ENCODE data around the gene PHF10.

DNA sequence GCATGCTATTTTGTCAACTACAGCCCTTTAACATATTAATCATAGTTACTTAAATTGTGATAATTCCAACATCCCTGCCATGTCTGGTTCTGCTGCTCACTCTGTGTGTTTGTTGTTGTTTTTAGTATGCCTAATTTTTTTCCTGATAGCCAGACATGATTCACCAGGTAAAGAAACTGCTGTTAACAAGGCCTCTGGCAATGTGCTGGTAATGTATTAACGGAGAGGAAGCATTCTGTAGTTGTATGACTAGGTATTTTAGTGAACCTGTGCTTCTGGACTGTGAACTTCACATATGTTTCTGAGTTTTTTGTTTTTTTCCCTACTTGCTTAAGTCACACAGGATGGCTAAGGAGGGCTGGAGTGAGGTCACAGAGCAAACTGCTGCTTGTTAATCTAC lies 22.3 kb upstream of the PHF10 start:
- TF ChIP-seq, protein P1, sequence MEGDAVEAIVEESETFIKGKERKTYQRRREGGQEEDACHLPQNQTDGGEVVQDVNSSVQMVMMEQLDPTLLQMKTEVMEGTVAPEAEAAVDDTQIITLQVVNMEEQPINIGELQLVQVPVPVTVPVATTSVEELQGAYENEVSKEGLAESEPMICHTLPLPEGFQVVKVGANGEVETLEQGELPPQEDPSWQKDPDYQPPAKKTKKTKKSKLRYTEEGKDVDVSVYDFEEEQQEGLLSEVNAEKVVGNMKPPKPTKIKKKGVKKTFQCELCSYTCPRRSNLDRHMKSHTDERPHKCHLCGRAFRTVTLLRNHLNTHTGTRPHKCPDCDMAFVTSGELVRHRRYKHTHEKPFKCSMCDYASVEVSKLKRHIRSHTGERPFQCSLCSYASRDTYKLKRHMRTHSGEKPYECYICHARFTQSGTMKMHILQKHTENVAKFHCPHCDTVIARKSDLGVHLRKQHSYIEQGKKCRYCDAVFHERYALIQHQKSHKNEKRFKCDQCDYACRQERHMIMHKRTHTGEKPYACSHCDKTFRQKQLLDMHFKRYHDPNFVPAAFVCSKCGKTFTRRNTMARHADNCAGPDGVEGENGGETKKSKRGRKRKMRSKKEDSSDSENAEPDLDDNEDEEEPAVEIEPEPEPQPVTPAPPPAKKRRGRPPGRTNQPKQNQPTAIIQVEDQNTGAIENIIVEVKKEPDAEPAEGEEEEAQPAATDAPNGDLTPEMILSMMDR (IDR thresholded peaks at IDR 0.05; ENCODE audit: borderline replicate concordance, extremely low read depth, low read length, poor library complexity, severe bottlenecking): no peak
- no peak for TF ChIP-seq EZH2 (IDR thresholded peaks at IDR 0.05; ENCODE audit: borderline replicate concordance, low read depth, low read length, severe bottlenecking)
